Smooth muscle cell (in vitro differentiated cells): Measurements from ENCODE around the gene TOMM7. TPM values are rescaled to one million over a fixed set of nuclear protein-coding genes. Genes with fewer than 3 reads are reported as not detected.

Source experiments
- DNase-seq: peaks from one replicate; lab custom pipeline; 2025; ENCODE audit not compliant: unreplicated experiment; lab: John Stamatoyannopoulos, UW
- H2AFZ ChIP-seq: fragments of 200-600 bp; sonication (generic); 2 replicates; pipeline ENCODE4 v1.6.0; 2016; ENCODE audit warnings: antibody characterized with exemption, low read depth, mild to moderate bottlenecking
- H3F3A ChIP-seq: fragments of 200-600 bp; sonication (generic); 2 replicates; pipeline ENCODE4 v1.6.0; 2017; ENCODE audit warnings: antibody characterized with exemption, low read depth
- H3K27ac ChIP-seq: fragments of 200-600 bp; sonication (generic); 2 replicates; pipeline ENCODE4 v1.5.1; 2016; ENCODE audit warnings: low read depth, mild to moderate bottlenecking
- H3K27me3 ChIP-seq: fragments of 200-600 bp; sonication (generic); 2 replicates; pipeline ENCODE4 v1.6.1; 2016; ENCODE audit warnings: low read depth, mild to moderate bottlenecking
- H3K36me3 ChIP-seq: fragments of 200-600 bp; sonication (generic); 2 replicates; pipeline ENCODE4 v1.5.1; 2016; ENCODE audit warnings: low read depth
- H3K4me1 ChIP-seq: fragments of 200-600 bp; sonication (generic); 2 replicates; pipeline ENCODE4 v1.5.1; 2016; ENCODE audit warnings: low read depth
- H3K4me2 ChIP-seq: fragments of 200-600 bp; sonication (generic); 2 replicates; pipeline ENCODE4 v1.6.0; 2016; ENCODE audit warnings: mild to moderate bottlenecking
- H3K4me3 ChIP-seq: fragments of 200-600 bp; sonication (generic); 2 replicates; pipeline ENCODE4 v1.5.1; 2016; ENCODE audit warnings: mild to moderate bottlenecking
- H3K79me2 ChIP-seq: fragments of 200-600 bp; sonication (generic); 2 replicates; pipeline ENCODE4 v1.6.0; 2016; ENCODE audit warnings: low read depth, mild to moderate bottlenecking
- H3K9ac ChIP-seq: fragments of 200-600 bp; sonication (generic); 2 replicates; pipeline ENCODE4 v1.6.0; 2016; ENCODE audit warnings: low read depth
- H3K9me3 ChIP-seq: fragments of 200-600 bp; sonication (generic); replicated peaks from 2 replicates; pipeline ENCODE4 v1.5.1; 2016; ENCODE audit warnings: low read depth
- H4K20me1 ChIP-seq: fragments of 200-600 bp; sonication (generic); 2 replicates; pipeline ENCODE4 v1.6.0; 2016; ENCODE audit warnings: low read depth
- CTCF ChIP-seq: fragments of 200-600 bp; sonication (generic); IDR thresholded peaks from 2 replicates; pipeline ENCODE4 v1.5.1; 2017; ENCODE audit warnings: borderline replicate concordance, mild to moderate bottlenecking, antibody characterized with exemption; ENCODE audit not compliant: insufficient read depth, poor library complexity, severe bottlenecking
- WGBS: methylation state at CpG from one replicate; pipeline ENCODE4 v1.1.7; 2016; ENCODE audit warnings: low lambda C conversion rate; 5-methylcytosine and 5-hydroxymethylcytosine counted together
- polyA plus RNA-seq: library from polyadenylated mRNA; unstranded; fragments of >200 nt; fragmentation: Nextera tagmentation; extraction: Ambion mirVana; gene quantifications from 2 replicates; pipeline ENCODE4 v1.2.1, GENCODE V29; 2016
- total RNA-seq: library from RNA; depleted of rRNA; stranded (reverse); fragments of >200 nt; gene quantifications from 2 replicates; pipeline ENCODE4 v1.2.3, GENCODE V29; 2014

Gene TOMM7
- total and polyA plus RNA-seq, 2 experiments from 2014 or later, result 202 to 285 TPM

GRCh38 chr7:22833957-22834356 lies 11.3 kb upstream of the TOMM7 start:
- Histone ChIP-seq H2AFZ (no peak overlapping the region), H3K79me2 (no peaks in the 10 kb centered on the region), H3K27me3 (no peaks in the 10 kb centered on the region), H3K27ac (no peak overlapping the region), H3K9ac (no peak overlapping the region), H3K4me1 (no peaks in the 10 kb centered on the region), H3K4me2 (no peak overlapping the region), H3K9me3 (no peaks in the 10 kb centered on the region), H4K20me1 (no peaks in the 10 kb centered on the region), H3K36me3 (no peaks in the 10 kb centered on the region), H3K4me3 (no peak overlapping the region), H3F3A (no peaks in the 10 kb centered on the region)
- 94% methylated on average over 3 of the region's 3 CpGs for WGBS
- DNase-seq, result no peak
- no peak for TF ChIP-seq CTCF

- Histone ChIP-seq H3K27me3 (no peaks in the 10 kb centered on the region), H3K9ac (no peak overlapping the region), H3K4me2 (no peak overlapping the region), H3K4me1 (no peaks in the 10 kb centered on the region), H3F3A (no peaks in the 10 kb centered on the region), H3K9me3 (no peaks in the 10 kb centered on the region), H2AFZ (no peak overlapping the region), H3K36me3 (no peaks in the 10 kb centered on the region), H4K20me1 (no peaks in the 10 kb centered on the region), H3K4me3 (no peak overlapping the region), H3K79me2 (no peaks in the 10 kb centered on the region), H3K27ac (no peak overlapping the region)
- DNase-seq, result no peak
- 68% methylated on average over 2 of the region's 2 CpGs for WGBS
- no peak for TF ChIP-seq CTCF
These were observed 10.6 kb upstream of the TOMM7 start for GRCh38 chr7:22833113-22833855.

- Histone ChIP-seq H2AFZ (no peak overlapping the region), H3K79me2 (no peaks in the 10 kb centered on the region), H4K20me1 (no peaks in the 10 kb centered on the region), H3F3A (no peaks in the 10 kb centered on the region), H3K27ac (no peak overlapping the region), H3K9ac (no peak overlapping the region), H3K36me3 (no peaks in the 10 kb centered on the region), H3K27me3 (no peaks in the 10 kb centered on the region), H3K4me1 (no peaks in the 10 kb centered on the region), H3K4me3 (no peak overlapping the region), H3K4me2 (no peak overlapping the region), H3K9me3 (no peaks in the 10 kb centered on the region)
- 92% methylated on average over 3 of the region's 3 CpGs for WGBS
- DNase-seq, result no peak
- TF ChIP-seq CTCF, result no peak
These were observed 9.8 kb upstream of the TOMM7 start for GRCh38 chr7:22832401-22832800.
